Right renal pelvis (tissue), 4 donors: ENCODE results near the gene KLF13. TPM values are rescaled to one million over a fixed set of nuclear protein-coding genes. Genes with fewer than 3 reads are reported as not detected.

Experiments used
- DNase-seq, 4 donors: peaks; one replicate each; pipeline ENCODE4 v3.0.0-alpha.2; 2013; ENCODE audit warnings: low read depth in 4 of 4, low spot score in 3 of 4, missing footprints in 1 of 4
- polyA plus RNA-seq, 4 donors: library from polyadenylated mRNA; unstranded; fragments of 120-200 nt; gene quantifications; one replicate each; pipeline ENCODE4 v1.2.1, GENCODE V29; 2013; ENCODE audit not compliant: insufficient read length in 4 of 4

The KLF13 gene
- polyA plus RNA-seq, 4 donors, result 69.0 to 80.1 (median 73.1) TPM

DNA sequence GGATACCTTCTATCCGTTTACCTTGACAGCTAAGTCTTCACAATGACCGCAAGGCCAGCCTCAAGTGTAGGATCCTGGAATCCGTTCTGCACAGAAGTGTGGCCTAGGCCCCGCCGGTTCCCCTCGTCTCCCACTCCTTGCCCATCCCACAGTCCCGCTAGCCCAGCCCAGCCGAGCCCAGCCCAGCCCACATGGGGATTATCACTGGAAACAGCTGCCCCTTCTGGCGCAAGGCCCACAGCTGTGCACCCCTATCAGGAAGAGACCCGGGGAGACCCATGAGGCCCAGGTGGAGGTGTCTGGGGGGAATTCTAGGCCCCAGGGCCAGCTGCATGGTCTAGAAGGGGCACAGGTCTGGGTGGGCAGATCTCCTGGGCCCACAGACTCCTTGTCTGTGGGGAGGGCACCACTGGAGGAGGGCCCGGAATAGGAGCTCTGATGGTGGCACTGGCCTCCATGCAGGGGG is 27.9 kb upstream of the KLF13 start:
- DNase-seq, result no peak

DNA sequence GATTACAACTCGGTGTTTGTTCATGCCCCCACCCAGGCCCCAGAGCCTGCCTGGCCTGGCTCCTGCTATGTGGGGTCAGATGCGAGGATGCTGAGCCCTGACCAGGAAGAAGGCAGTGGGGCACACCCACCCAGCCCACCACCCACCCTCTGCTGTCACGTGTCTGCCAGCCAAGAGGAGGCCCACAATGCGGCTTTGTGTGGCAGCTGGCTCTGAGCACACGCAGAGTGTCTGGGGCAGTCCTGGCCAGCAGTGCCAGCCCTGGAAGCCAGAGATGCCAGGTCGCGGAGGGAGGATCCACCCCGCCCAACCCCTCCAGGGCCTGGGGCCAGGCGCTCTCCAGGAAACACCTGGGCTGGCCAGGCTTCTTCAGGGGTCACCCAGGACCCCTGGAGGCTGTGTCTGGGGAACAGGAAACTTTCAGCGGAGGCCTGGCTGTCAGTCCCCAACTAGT is 26.4 kb upstream of the KLF13 start:
- no peak for DNase-seq

DNA sequence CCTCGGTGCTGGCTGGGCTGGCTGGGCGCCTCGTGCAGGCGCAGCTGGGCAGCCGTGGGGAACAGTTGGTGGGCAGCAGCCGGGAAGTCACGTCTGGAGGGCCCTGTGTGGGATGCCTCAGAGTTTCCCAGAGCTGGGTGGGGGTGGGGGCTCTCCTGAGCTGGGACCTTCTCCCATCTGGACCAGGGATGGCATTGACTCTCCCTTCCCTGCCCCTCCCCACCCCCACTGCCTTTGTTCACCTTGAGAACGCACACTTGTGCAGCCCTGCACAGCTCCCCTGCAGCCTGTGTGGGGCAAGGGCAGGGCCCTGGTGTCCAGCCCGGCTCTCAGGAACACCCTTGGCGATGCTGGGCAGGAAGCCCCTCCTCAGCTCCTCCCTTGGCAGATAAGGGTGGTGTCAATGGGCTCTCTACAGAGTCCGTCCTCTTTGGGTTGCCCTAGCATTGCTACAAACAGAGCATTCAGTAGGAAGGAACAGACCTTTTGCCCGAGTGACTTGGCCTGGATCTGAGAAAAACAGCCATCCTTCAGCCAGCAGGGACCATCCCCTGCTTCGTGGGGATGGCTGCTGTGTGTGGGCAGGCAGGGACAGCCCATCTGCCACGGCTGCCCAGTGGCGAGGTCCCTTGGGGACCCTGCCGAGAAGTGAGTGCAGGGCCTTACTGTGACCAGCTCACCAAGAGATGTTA is 25.5 kb upstream of the KLF13 start:
- no peak for DNase-seq

DNA sequence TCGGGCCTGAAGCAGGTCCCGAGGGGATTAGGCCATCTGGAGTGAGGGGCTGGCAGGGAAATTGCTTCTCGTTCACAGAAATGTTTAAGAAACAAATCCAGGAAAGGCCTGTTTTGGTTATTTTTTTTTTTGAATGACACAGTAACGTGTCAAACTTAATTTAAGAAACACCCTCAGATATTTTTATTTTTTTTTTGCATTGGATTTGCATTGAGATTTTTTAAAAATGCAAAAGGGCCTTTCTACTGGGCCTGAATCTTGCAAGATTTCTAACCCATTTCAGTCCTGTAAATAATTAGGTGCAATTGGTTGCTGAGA is 25.0 kb upstream of the KLF13 start:
- no peak for DNase-seq

DNA sequence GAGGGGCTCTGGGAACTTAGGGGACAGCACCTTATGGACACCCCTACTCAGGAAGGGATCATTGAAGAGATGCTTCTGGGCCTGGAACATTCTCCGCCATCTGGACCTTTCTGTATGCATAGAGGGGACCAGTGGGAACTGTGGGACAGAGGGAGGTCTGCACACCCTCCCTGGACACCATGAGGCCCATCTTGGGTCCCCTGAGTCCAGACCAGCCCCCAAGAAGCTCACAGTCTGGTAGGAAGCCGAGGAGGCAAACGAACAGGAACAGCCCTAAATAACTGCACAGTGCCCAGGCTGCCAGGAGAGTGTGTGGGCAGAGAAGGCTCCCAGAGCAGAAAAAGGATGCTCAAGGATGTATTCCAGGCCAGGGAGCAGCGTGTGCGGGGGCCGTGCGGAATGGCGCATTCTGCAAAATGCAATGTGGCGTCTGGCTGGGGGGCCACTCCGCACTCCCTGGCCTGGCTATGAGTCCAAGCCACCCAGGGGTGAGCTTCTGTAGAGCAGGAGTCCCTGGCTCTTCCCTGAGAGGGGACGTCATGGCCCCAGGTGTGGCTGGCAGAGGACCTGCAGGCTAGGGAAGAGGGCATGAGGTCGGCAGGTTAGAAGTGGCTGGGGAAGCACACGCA is 24.5 kb upstream of the KLF13 start:
- DNase-seq, result no peak

DNA sequence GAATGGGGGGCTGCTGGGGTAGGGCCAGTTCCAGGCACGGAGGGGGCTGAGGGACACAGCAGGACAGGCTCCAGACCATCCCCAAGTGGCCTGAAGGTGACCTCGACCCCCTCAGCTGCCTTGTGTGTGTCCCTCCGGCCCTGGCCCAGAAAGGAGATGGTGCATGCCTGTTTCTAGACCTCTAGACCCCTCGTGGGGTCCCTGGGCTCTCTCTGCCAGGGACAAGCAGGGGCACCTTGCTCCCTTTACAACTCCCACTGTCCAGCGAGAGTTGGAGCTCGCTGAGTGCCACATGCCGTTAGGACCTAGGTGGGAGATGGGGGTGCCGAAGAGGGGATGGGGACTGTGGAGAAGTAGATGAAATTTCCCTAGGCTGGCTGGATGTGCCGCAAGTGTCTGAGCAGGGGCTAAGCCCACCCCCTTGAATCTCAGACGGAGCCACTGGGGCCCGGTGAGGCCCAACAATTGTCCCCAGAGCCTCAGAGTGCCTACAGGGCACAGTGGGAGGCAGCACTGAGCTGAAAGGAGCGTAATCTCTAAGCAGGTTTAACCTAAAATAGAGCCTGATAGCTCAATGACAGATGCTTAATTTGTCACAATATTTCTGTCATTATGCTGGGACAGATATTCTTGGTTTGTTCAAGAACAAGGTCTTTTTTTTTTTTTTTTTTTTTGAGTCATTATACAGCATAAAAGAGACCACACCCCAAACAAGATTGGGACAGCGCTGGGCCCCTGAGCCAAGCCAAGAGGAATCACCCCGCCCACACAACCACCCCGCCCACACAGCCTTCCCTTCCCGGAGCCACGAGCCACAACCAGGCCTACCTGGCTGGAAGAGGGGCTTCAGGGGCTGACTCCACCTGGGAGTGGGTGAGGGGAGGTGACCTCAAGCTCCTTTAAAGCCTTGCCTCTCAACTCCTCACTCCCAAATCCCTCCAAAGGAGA is 23.6 kb upstream of the KLF13 start:
- no peak for DNase-seq

DNA sequence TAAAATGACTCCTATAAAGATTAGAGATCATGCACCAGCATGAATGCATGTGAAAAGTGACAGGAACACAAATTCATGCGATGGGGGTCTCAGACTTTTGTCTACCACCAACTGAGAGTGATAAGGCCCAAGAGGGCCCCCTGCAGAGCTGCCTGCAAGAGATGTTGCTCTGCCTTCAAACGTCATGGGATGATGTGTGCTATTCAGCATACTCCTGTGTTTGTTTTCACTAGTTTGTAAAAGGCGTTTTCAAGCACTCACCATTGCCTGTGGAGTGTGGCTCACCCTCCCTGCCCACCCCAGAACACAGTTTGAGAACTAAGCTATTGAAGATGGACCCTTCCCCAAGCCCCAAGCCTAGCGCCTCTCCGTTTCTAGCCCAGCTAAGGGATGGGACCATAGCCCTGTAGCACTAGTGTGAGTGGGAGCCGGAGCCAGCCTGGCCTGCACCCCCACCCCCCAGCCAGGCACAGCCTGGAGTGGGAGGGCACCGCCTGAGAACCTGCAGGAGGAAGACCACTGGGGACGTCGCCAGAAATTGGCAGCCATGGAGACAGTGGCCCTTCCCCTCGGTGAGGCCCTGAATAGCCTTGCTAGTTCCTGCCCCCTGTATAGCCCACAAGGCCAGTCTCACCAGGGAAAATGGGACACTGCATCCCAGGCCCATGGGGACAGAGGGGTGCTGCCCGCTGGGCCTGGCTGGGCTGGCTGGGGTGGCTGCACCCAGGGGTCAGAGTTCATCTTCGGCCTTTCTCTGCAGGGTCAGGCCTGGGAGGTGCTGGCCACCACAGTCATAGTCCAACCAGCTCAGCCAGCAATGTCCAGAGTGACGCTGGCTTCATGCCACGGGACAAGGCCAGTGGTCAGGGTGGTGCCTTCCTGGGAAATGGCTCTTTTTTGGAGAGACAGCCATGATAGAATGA is 22.6 kb upstream of the KLF13 start:
- no peak for DNase-seq

DNA sequence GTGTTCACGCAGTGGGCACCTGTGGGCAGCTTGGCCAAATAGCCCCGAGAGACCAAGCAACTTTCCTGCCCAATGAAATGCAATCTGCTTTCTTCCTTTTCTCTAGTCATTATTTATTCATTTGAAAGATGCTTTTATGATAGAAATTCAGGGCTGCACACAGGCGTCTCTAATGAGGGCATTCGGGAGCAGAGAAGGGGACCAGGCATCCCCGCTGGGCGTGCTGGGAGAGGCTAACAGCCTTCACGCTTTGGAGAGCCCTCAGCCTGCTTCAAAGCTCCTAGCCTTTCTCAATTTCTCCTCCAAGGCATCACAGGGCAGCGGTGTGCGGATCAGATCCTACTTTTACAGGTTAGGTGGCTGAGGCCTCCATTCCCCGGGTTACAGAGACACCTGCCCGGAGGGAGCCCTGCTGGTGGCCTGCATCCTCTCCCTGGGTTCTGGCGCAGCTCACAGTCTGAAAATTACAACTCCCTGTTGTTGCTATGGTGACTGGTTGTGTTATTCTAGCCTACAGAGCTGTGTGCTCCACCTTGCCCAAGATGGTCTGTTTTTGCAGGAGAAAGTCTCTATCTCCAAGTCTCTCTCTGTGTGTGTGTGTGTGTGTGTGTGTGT is 21.8 kb upstream of the KLF13 start:
- DNase-seq, result no peak

DNA sequence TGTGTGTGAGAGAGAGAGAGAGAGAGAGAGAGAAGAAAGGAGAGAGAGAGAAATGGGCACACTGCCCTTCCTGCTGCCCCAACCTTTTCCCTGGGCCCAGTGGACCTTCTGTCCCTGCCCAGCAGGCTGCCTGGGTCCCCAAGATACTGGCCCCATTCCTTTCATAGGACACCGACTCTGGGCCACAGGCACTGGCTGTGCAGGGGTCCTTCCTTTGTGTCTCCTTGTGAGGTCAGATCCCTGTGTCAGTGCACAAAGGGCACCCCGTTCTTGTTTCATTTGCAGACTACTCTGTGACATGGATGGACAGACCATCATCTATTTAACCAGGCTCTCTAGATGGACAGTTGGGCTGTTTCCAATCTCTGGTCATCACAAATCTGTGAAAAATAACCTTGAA is 21.3 kb upstream of the KLF13 start:
- DNase-seq, result no peak

DNA sequence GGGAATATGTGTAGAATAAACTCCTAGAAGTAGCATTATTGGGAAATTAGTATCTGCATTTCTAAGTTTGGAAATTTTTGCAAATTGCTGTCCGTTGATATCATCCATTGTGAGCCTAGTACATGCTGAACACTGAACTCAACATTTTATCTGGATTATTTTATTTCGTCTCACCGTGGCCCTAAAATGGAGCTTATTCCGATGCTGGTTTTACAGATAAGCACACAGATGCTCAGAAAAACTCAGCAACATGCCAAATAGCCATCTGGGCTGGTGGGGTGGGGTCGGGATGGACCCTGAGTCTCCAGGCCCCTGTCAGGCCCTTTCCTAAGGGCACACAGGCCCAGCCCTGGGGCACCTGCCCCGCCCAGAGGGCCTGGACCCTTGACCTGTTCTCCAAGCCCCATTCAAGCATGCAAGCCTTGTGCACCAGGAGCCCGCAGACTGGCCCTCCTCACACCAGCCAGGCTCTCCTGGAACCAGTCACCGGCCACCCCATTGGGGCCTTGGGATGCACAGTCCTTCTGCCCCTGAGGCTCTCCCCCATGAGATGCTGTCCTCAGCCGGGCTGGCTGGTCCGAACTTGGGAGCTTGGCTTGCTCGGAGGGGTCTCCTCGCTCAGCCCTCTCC is 20.7 kb upstream of the KLF13 start:
- DNase-seq, result no peak

DNA sequence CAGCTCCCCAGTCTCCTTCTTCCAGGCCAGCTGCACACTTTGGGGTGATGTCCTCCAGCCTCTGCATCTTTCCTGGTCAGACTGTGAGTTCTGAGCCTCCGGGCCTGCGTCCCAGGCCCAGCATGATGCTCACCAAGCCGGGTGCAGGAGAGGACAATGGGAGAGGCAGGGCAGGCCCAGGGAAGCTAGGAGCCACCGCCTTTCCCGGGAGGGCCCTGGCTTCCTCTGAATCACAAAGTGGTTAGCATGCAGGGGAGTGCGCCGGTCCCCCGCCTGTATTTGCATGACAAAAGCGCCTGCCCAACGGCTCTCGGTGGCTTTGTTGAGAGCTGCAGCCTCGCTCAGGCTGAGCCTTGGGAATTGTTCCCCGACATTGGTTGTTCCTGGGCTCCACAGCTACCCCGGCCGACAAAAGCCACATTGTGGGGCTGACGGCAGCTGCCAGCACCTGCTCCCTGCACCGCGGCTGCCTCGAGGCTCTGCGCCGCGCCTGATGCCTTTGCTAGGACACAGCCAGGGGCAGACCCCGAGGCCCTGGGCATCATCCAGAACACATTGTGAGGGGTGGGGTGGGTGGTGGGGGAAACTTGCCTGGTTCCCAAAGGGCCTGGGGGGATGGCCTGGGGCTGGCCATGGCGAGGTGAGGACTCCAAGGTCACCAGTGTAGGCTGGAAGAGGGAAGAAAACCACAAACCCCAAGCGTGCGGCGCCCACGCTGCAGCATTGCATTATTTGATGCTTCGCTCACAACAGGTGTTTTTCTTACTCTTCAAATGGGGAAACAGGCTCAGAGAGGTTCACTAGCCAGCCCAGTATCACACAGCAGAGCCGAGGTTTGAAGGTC is 20.0 kb upstream of the KLF13 start:
- no peak for DNase-seq

DNA sequence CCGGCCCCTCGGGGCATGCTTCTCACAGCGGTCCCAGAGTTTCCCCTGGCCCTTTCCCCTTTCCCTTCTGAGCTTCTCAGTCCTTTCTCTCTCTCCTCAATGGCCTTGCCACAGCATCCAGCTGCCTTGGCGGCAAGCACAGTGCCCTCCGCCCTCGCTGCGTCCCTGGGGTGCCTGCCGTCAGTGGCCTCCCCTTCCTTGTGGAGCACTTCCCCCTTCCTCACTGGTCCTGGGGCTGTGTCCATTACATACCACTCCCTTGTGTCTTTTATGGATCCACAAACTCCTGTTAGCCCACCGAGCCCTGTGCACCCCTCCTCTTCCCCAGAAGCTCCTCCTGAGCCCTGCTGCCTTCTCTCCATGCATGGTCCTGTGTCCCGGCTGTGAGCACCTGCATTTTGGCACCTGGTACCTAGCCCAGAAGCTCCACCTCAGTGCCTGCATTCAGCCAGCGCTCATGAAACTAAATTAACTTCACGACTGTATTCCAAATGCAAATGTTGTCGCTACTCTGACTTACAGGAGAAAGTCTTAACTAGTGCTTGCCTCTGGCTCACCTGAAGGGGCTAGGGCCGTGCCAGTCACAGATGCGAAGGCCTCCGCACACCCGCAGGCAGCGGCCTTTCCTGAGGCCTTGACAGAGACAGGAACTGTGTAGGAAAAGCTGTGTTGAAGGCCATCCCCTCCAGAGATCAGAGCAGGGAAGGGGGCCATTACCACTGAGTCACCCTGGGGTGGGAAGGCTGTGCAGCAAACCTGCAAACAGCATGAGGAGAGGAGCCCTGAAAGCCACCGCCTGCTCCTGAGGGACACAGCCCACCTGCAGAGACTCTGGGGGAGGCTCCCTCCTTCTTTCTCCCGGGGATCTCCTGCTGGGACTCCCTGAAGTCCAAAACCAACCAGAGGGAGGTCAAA is 19.1 kb upstream of the KLF13 start:
- no peak for DNase-seq

DNA sequence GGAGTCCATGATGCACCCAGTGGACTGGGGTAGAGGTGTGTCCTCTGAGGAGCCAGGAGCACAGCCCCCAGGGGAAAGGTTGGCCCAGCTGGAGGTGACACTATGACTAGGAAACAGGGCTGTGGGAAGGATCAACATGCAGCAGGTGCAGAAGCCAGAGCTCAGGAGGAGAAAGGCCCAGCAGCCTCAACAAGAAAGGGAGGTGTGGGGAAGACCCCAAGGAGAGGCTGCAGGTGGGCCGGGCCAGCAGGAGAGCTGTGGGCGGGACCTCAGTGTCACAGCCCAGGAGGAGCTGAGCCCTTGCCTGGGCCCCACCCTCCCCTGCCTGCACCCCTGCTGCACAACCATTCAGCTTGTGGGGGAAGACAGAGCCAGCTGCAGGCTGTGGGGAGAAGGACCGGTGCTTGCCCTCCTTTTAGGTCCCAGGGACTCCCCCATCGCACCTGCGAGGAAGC is 18.4 kb upstream of the KLF13 start:
- DNase-seq, result no peak

DNA sequence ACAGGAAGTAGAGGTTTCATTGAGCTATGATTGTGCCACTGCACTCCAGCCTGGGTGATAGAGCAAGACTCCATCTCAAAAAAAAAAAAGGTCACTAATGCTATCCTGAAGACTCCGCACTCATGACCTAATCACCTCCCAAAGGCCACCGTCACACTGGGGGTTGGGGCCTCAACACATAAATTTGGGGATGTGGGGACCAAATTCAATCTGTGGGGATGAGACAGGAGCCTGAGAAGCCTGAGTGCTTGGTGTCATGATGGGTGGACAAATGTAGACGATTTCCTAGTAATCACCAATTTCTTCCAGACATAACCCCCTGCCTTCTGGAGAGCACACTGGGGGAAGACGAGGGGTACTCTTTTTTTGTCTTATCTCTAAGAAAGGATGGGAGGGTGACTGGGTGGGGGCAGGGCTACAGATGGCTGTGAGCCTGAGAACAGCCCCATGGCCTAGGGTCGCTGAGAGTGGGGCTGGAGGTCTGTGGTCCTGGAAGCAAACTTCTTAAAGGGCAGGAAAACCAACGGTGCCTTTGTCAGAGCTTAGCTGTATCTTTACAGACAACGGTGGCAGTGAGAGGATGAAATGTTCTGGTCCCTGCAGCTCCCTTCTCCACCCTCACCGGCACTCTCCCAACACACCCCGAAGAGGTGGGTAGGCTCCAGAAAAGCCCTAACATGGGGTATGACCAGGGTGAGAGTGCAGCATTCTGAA is 16.6 kb upstream of the KLF13 start:
- DNase-seq, result no peak

DNA sequence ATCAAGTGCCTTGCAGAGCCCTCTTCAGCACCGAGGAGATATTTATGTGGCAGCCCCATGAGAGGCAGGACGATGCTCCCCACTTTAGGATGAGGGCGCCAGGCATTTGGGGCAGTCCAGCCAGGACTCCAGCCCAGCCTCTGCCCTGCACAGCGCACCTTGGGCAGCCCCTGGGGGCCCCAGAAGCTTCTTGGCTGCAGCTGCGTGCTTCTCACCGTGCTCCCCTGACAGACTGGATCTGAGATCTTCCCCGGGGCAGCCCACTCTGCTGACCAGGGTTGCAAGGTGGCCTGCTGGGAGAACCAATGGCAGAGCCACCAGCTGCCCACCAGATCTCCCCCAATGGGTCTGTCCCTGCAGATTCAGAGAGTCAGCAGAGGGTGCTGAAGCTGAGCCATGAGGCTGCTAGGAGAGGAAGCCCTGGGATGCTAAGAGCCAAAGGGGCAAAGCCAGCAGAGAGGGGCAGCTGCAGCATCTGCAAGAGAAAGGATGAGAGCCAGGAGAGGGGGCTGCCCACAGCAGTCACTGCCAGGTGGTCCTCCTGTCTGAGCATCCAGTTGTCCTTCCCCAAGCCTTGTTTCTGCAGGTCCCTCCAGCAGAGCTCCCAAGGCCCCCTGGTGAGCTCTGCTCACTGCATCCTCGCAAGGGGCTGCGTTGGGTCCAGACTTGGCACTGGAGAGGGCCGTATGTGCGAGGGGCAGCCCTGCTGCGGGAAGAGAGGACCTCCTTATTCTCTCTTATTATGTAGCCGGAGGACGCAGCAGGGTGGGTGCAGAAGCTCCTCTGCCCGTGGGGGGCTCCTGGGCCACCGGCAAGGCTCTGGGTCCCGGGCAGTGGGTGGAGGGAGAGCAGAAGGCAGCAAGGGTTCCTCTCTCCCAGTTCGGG is 14.7 kb upstream of the KLF13 start:
- no peak for DNase-seq

DNA sequence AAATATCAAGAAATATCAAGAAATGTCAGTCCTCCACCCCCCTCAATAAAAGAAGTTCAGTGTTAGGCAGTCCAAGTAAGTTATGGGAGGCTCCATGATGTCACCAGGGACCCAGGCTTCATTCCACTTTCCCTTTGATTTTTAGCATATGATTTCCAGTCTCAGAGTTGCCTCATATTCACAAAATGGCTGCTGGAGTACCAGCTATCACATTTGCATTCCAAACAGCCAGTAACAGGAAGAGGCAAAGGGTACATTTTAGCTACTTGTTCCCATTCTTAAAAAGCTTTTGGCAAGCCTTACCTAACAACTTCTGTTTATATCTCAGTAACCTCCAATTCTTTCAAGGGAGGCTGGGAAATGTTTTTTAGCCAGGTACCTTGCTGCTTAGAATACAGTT is 13.4 kb upstream of the KLF13 start:
- DNase-seq, result no peak
